ENCODE data around the gene ARL6.

- TF ChIP-seq, protein P1, sequence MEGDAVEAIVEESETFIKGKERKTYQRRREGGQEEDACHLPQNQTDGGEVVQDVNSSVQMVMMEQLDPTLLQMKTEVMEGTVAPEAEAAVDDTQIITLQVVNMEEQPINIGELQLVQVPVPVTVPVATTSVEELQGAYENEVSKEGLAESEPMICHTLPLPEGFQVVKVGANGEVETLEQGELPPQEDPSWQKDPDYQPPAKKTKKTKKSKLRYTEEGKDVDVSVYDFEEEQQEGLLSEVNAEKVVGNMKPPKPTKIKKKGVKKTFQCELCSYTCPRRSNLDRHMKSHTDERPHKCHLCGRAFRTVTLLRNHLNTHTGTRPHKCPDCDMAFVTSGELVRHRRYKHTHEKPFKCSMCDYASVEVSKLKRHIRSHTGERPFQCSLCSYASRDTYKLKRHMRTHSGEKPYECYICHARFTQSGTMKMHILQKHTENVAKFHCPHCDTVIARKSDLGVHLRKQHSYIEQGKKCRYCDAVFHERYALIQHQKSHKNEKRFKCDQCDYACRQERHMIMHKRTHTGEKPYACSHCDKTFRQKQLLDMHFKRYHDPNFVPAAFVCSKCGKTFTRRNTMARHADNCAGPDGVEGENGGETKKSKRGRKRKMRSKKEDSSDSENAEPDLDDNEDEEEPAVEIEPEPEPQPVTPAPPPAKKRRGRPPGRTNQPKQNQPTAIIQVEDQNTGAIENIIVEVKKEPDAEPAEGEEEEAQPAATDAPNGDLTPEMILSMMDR (IDR thresholded peaks at IDR 0.05) = no peak
- TF ChIP-seq POLR2AphosphoS5 (IDR thresholded peaks at IDR 0.05) (no peak), POLR2A (IDR thresholded peaks at IDR 0.05; ENCODE audit: low read depth) (no peak)
Measured at GRCh38 chr3:97763586-97764406, 762 bp upstream of the ARL6 start.
